ENCODE data around the gene HSPA1B.

HSPA1B gene

GRCh38 chr6:31780507-31781243, 46.9 kb upstream of the HSPA1B start:
- no peak overlapping the region for H3K4me3 ChIP-seq (ENCODE audit: severe bottlenecking)
- no peak overlapping the region for H3K27ac ChIP-seq (ENCODE audit: poor library complexity, severe bottlenecking)
- H3K36me3 ChIP-seq (ENCODE audit: low read depth) = peaks cover 58% of the 10 kb centered on the region
- H3K9me3 ChIP-seq (ENCODE audit: severe bottlenecking) = no peaks in the 10 kb centered on the region
- peaks cover 13% of the 10 kb centered on the region for H3K4me1 ChIP-seq (ENCODE audit: insufficient read depth, poor library complexity, severe bottlenecking)
- DNase-seq (ENCODE audit: low spot score) (no peak), ATAC-seq (ENCODE audit: low read depth) (no peak)
- no peaks in the 10 kb centered on the region for H3K27me3 ChIP-seq (ENCODE audit: insufficient read depth, poor library complexity, severe bottlenecking)
- TF ChIP-seq CTCF (IDR thresholded peaks at IDR 0.05; ENCODE audit: poor library complexity, severe bottlenecking) = no peak

- ATAC-seq (ENCODE audit: low read depth) = no peak
- H3K36me3 ChIP-seq (ENCODE audit: low read depth) = peaks cover 65% of the 10 kb centered on the region
- TF ChIP-seq CTCF (IDR thresholded peaks at IDR 0.05; ENCODE audit: poor library complexity, severe bottlenecking) = no peak
- no peak overlapping the region for H3K27ac ChIP-seq (ENCODE audit: poor library complexity, severe bottlenecking)
- no peak overlapping the region for H3K4me3 ChIP-seq (ENCODE audit: severe bottlenecking)
- H3K9me3 ChIP-seq (ENCODE audit: severe bottlenecking) = no peaks in the 10 kb centered on the region
- peaks cover 9% of the 10 kb centered on the region for H3K4me1 ChIP-seq (ENCODE audit: insufficient read depth, poor library complexity, severe bottlenecking)
- DNase-seq (ENCODE audit: low spot score) = no peak
- no peaks in the 10 kb centered on the region for H3K27me3 ChIP-seq (ENCODE audit: insufficient read depth, poor library complexity, severe bottlenecking)
Measured at GRCh38 chr6:31781244-31782125, 46.1 kb upstream of the HSPA1B start.

- ATAC-seq (ENCODE audit: low read depth) = no peak
- H3K4me1 ChIP-seq (ENCODE audit: insufficient read depth, poor library complexity, severe bottlenecking) = peaks cover under 1% of the 10 kb centered on the region
- no peaks in the 10 kb centered on the region for H3K27me3 ChIP-seq (ENCODE audit: insufficient read depth, poor library complexity, severe bottlenecking)
- peaks cover 72% of the 10 kb centered on the region for H3K36me3 ChIP-seq (ENCODE audit: low read depth)
- no peaks in the 10 kb centered on the region for H3K9me3 ChIP-seq (ENCODE audit: severe bottlenecking)
- H3K4me3 ChIP-seq (ENCODE audit: severe bottlenecking) = no peak overlapping the region
- TF ChIP-seq CTCF (IDR thresholded peaks at IDR 0.05; ENCODE audit: poor library complexity, severe bottlenecking) = no peak
- H3K27ac ChIP-seq (ENCODE audit: poor library complexity, severe bottlenecking) = no peak overlapping the region
- no peak for DNase-seq (ENCODE audit: low spot score)
Measured at GRCh38 chr6:31782126-31782855, 45.2 kb upstream of the HSPA1B start.

GRCh38 chr6:31784098-31784925, 43.2 kb upstream of the HSPA1B start:
- H3K27ac ChIP-seq (ENCODE audit: poor library complexity, severe bottlenecking) = no peak overlapping the region
- H3K36me3 ChIP-seq (ENCODE audit: low read depth) = peaks cover 86% of the 10 kb centered on the region
- no peaks in the 10 kb centered on the region for H3K4me1 ChIP-seq (ENCODE audit: insufficient read depth, poor library complexity, severe bottlenecking)

More at GRCh38 chr6:31784098-31784925, 43.2 kb upstream of the HSPA1B start:
- TF ChIP-seq CTCF (IDR thresholded peaks at IDR 0.05; ENCODE audit: poor library complexity, severe bottlenecking) = no peak
- Histone ChIP-seq H3K27me3 (ENCODE audit: insufficient read depth, poor library complexity, severe bottlenecking) (no peaks in the 10 kb centered on the region), H3K4me3 (ENCODE audit: severe bottlenecking) (no peak overlapping the region), H3K9me3 (ENCODE audit: severe bottlenecking) (no peaks in the 10 kb centered on the region)
- ATAC-seq (ENCODE audit: low read depth) (no peak), DNase-seq (ENCODE audit: low spot score) (no peak)

Measured in RWPE2 (cell line).